AG09319 (cell line): ENCODE measurements around the gene CCHCR1.

ENCODE experiments used
- DNase-seq: peaks from one replicate; pipeline ENCODE4 v3.0.0-alpha.2; 2010; ENCODE audit warnings: low read depth; ENCODE audit errors: extremely low read depth
- TF ChIP-seq, protein P1 (sequence below): IDR thresholded peaks from 2 replicates; pipeline ENCODE4 v1.5.1; 2011; ENCODE audit warnings: low read depth, mild to moderate bottlenecking, inconsistent platforms, low read length, moderate library complexity

Gene CCHCR1

GRCh38 chr6:31138982-31139381 lies 18.6 kb downstream of the CCHCR1 start, which contains the start of gene PSORS1C2:
TSS of gene PSORS1C2 (minus strand) at chr6:31139066. CDS start at chr6:31139026, 40 bp downstream.
- TF ChIP-seq, protein P1, sequence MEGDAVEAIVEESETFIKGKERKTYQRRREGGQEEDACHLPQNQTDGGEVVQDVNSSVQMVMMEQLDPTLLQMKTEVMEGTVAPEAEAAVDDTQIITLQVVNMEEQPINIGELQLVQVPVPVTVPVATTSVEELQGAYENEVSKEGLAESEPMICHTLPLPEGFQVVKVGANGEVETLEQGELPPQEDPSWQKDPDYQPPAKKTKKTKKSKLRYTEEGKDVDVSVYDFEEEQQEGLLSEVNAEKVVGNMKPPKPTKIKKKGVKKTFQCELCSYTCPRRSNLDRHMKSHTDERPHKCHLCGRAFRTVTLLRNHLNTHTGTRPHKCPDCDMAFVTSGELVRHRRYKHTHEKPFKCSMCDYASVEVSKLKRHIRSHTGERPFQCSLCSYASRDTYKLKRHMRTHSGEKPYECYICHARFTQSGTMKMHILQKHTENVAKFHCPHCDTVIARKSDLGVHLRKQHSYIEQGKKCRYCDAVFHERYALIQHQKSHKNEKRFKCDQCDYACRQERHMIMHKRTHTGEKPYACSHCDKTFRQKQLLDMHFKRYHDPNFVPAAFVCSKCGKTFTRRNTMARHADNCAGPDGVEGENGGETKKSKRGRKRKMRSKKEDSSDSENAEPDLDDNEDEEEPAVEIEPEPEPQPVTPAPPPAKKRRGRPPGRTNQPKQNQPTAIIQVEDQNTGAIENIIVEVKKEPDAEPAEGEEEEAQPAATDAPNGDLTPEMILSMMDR, result no peak
- no peak for DNase-seq

DNA sequence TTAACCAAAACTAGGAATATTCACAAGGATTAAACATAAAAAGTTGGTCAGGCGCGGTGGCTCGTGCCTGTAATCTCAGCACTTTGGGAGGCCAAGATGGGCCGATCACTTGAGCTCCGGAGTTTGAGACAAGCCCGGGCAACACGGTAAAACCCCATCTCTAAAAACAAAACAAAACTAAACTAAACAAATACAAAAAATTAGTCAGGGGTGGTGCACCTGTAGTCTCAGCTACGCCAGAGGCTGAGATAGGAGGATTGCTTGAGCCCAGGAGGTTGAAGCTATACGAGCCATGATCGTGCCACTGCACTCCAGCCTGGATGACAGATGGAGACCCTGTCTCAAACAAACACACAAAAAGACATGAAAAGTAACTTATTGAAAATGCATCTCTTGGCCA lies 21.9 kb downstream of the CCHCR1 start:
- TF ChIP-seq, protein P1, result no peak
- no peak for DNase-seq

GRCh38 chr6:31132806-31133205 lies 24.8 kb downstream of the CCHCR1 start:
- TF ChIP-seq, protein P1, result no peak
- no peak for DNase-seq

GRCh38 chr6:31131595-31131994 lies 26.0 kb downstream of the CCHCR1 start:
- DNase-seq, result no peak
- TF ChIP-seq, protein P1, result no peak

DNA sequence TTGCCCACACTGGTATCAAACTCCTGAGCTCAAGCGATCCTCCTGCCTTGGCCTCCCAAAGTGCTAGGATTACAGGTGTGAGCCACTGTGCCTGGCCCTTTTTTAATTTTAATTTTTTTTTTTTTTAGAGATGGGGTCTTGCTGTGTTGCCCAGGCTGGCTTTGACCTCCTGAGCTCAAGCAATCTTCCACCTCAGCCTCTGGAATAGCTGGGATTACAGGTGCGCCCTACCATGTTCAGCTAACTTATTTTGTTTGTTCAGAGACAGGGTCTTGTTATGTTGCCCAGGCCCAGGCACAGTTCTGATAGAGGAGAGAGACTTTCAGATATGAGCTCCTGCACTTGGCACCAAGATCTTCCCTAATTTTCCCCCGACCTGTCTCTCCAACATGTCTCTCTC lies 26.9 kb downstream of the CCHCR1 start:
- no peak for DNase-seq
- TF ChIP-seq, protein P1, result no peak

- TF ChIP-seq, protein P1, result no peak
- no peak for DNase-seq
Measured at GRCh38 chr6:31129130-31129529, 28.5 kb downstream of the CCHCR1 start.

DNA sequence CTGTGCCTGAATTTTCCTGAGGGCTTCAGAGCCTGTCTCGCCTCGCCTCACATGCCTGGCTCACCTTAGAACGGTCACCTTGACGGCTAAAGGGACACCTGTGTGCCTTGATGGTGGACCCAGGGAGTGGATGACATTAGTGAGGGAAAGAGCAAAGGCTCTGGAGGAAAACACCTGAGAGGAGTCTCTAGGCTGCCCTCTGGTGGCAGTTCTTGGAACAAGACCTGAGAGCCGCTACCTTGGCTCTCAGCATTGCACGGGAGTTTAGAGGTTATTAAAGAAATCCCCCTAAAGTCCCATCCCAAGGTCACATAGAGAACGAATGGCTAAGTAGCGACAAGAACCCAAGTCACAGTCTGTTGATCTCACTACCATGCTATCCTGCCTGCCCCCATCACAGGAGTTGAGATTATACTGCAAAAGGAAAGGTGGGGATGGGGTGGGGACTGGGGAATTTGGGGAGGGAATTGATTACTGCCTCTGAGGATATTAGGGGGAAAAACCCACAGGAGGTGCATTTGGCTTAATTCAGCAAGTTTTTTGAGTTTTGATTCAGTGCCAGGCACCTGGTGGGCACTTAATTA lies 29.4 kb downstream of the CCHCR1 start:
- TF ChIP-seq, protein P1, result peak; percentile 87
- DNase-seq, result no peak
